Thyroid gland (tissue), 4 donors: Measurements from ENCODE around the gene PMEPA1. TPM values are rescaled to one million over a fixed set of nuclear protein-coding genes. Genes with fewer than 3 reads are reported as not detected.

ENCODE experiments used
- DNase-seq, 2 donors: peaks; one replicate each; pipeline ENCODE4 v3.0.0-alpha.2; 2019
- H3K27ac ChIP-seq, 3 donors: fragments of 200-600 bp; sonication (generic); 1 replicate in 2 of 3; 2 replicates in 1 of 3; pipeline ENCODE4 v1.5.1; 2016 to 2019; ENCODE audit warnings: mild to moderate bottlenecking in 1 of 3, moderate library complexity in 1 of 3
- H3K27me3 ChIP-seq: fragments of 200-600 bp; sonication (generic); one replicate; pipeline ENCODE4 v1.5.1; 2019
- H3K36me3 ChIP-seq, 2 donors: fragments of 200-600 bp; sonication (generic); one replicate each; pipeline ENCODE4 v1.5.1; 2016 to 2019
- H3K4me1 ChIP-seq, 2 donors: fragments of 200-600 bp; sonication (generic); one replicate each; pipeline ENCODE4 v1.5.1; 2017 to 2019
- H3K4me3 ChIP-seq, 3 donors: fragments of 200-600 bp; sonication (generic); replicated peaks in 1 of 3; 1 replicate in 2 of 3; 2 replicates in 1 of 3; pipeline ENCODE4 v1.5.1; 2016; ENCODE audit warnings: mild to moderate bottlenecking in 1 of 3
- H3K9me3 ChIP-seq: fragments of 200-600 bp; sonication (generic); one replicate; pipeline ENCODE4 v1.5.1; 2017
- POLR2A ChIP-seq, 2 donors: fragments of 450-650 bp; IDR thresholded peaks; one replicate each; pipeline ENCODE4 v1.6.1; 2017; ENCODE audit warnings: antibody characterized with exemption in 2 of 2, mild to moderate bottlenecking in 2 of 2, moderate library complexity in 1 of 2
- WGBS, 2 donors: methylation state at CpG; one replicate each; pipeline ENCODE4 v1.1.5; 2017; 5-methylcytosine and 5-hydroxymethylcytosine counted together
- intact Hi-C: fragments of 100-400 bp; cut with DNase I; formaldehyde crosslinking; loops from one replicate; pipeline ENCODE4 v1.15.1; 2023
- total RNA-seq, 4 donors: library from RNA; depleted of rRNA; stranded (reverse); fragments of >200 nt; gene quantifications; one replicate each; pipeline ENCODE4 v1.2.3, GENCODE V29; 2016
- TF ChIP-seq, protein P1 (sequence below), 6 experiments: fragments of 200-600 bp in 3 of 6; fragments of 450-650 bp in 3 of 6; sonication (generic) in 3 of 6; IDR thresholded peaks; one replicate each; pipeline ENCODE4 v1.5.1; 2016 to 2019; ENCODE audit warnings: antibody characterized with exemption in 6 of 6, mild to moderate bottlenecking in 2 of 6, inconsistent platforms in 1 of 6, moderate library complexity in 1 of 6

PMEPA1 gene
- total RNA-seq, 4 donors from 2014 or later: 6.5 to 12.6 (median 8.3) TPM

DNA sequence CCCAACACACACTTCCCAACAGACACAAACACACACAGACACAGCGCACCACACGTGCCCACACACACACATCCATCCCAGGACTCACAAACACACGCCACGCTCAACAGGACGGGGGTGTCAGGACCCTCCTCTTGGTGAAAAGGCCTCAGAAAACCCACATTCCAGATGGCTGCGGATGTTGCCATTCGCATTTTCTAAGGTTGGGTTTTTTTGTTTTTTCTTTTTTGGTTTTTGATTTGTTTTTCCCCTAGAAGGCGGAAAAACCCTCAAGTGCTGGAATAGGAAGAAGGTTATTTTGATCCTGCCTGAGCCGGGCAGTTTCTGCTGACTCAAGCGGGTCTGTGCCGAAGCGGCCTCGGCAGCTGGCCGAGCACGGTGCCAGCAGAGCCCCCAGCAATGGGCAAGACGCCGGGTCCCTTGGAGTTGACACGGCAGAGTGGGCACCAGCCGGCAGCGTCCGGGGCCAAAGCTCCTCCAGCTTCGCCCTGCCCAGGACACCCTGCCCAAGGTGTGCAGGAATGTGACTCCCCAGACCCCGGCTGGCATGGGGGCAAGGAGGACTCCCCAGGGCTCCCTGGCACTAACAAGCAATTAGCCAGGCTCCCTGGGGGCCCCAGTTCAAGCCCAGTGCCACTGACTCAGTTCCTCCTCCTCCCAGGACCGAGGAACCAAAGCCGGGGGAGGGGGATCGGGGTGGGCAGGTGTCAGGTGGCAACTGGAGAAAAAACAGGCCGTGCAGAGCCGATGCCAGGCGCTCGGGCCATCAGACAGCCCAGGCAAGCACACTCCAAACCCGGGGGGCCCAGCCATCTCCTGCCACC is 48.7 kb downstream of the PMEPA1 start:
- TF ChIP-seq POLR2A (IDR thresholded peaks at IDR 0.05): peak in 1 of 2 donors; percentile 26
- TF ChIP-seq, protein P1, sequence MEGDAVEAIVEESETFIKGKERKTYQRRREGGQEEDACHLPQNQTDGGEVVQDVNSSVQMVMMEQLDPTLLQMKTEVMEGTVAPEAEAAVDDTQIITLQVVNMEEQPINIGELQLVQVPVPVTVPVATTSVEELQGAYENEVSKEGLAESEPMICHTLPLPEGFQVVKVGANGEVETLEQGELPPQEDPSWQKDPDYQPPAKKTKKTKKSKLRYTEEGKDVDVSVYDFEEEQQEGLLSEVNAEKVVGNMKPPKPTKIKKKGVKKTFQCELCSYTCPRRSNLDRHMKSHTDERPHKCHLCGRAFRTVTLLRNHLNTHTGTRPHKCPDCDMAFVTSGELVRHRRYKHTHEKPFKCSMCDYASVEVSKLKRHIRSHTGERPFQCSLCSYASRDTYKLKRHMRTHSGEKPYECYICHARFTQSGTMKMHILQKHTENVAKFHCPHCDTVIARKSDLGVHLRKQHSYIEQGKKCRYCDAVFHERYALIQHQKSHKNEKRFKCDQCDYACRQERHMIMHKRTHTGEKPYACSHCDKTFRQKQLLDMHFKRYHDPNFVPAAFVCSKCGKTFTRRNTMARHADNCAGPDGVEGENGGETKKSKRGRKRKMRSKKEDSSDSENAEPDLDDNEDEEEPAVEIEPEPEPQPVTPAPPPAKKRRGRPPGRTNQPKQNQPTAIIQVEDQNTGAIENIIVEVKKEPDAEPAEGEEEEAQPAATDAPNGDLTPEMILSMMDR (IDR thresholded peaks at IDR 0.05): no peak
- Histone ChIP-seq H3K4me3 (no peak overlapping the region), H3K27ac (peak overlapping the region; percentile 63 to 88 (median 87)), H3K27me3 (no peaks in the 10 kb centered on the region), H3K4me1 (peaks cover 14 to 15% of the 10 kb centered on the region in 2 donors), H3K9me3 (no peaks in the 10 kb centered on the region), H3K36me3 (no peaks in the 10 kb centered on the region)
- intact Hi-C loops: no loop called here
- peak; percentile 87 to 90 for DNase-seq
- 42 to 58% methylated on average over 17 to 25 of the region's 31 CpGs for WGBS, 2 donors

DNA sequence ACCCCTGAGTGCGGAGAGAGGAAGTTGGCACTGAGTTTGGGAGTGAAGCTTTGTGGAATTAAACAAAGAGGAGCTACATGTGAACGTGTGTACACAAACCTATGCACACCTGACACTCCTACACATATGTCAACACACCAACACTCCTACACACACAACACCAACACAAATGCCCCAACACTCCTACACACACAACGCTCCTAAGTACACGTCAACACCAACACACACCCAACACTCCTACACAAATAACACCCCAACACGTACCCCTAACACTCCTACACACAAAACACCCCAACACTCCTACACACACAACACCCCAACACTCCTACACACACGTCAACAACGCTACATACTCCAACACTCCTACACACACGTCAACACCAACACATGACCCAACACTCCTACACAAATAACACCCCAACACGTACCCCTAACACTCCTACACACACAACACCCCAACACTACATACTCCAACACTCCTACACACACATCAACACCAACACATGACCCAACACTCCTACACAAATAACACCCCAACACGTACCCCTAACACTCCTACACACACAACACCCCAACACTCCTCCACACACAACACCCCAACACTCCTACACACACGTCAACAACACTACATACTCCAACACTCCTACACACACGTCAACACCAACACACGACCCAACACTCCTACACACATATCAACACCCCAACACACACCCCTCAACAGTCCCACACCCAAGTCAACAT is 49.5 kb downstream of the PMEPA1 start:
- intact Hi-C loops: no loop called here
- Histone ChIP-seq H3K27me3 (no peaks in the 10 kb centered on the region), H3K4me3 (no peak overlapping the region), H3K36me3 (no peaks in the 10 kb centered on the region), H3K9me3 (no peaks in the 10 kb centered on the region), H3K27ac (peak overlapping the region; percentile 63 to 88 (median 87)), H3K4me1 (peaks cover 14 to 15% of the 10 kb centered on the region in 2 donors)
- no peak for TF ChIP-seq POLR2A (IDR thresholded peaks at IDR 0.05)
- TF ChIP-seq, protein P1 (IDR thresholded peaks at IDR 0.05): no peak
- WGBS, 2 donors: 90 to 92% methylated on average over 13 of the region's 13 CpGs
- no peak for DNase-seq

DNA sequence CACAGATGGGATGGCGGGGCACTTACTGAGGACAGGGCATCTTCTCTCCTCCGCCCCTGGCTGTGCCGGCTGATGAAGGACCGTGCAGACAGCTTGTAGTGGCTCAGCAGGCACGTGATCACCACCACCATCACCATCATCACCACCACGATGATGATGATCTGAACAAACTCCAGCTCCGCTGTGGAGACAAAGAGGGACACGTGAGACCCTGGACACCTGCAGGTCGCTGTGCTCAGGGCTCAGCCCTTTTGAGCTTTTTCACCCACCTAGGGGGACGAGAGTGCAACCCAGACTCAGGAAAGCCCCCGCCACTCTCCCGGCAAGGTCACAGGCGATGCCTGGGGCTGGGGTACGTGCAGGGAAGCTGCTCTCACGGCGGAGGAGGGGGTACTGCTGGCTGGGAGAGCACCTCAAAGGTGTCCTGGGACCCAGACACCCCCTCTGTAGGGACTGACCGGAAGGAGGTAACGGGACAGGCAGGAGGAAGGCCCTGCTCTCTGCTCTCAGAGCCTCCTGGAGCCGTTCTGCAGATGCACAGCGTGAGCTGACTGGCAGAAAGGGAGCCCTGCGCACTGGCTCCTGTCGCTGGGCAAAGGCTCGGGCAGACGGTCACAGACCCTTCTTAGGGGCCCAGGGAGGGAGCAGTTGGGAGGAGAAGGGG is 50.2 kb downstream of the PMEPA1 start:
- peaks cover 14 to 15% of the 10 kb centered on the region in 2 donors for H3K4me1 ChIP-seq
- H3K27ac ChIP-seq: peak overlapping the region in 1 of 3 donors; percentile 87
- TF ChIP-seq, protein P1 (IDR thresholded peaks at IDR 0.05): no peak
- no peak for TF ChIP-seq POLR2A (IDR thresholded peaks at IDR 0.05)
- WGBS, 2 donors: 91 to 94% methylated on average over 24 of the region's 24 CpGs
- intact Hi-C loops: loop anchor here (10.0 kb wide), 1 partner anchor 425 kb away; no protein-coding TSS in a partner anchor
- no peaks in the 10 kb centered on the region for H3K27me3 ChIP-seq
- no peaks in the 10 kb centered on the region for H3K36me3 ChIP-seq
- no peak overlapping the region for H3K4me3 ChIP-seq
- no peaks in the 10 kb centered on the region for H3K9me3 ChIP-seq
- peak in 1 of 2 donors; percentile 0 for DNase-seq

DNA sequence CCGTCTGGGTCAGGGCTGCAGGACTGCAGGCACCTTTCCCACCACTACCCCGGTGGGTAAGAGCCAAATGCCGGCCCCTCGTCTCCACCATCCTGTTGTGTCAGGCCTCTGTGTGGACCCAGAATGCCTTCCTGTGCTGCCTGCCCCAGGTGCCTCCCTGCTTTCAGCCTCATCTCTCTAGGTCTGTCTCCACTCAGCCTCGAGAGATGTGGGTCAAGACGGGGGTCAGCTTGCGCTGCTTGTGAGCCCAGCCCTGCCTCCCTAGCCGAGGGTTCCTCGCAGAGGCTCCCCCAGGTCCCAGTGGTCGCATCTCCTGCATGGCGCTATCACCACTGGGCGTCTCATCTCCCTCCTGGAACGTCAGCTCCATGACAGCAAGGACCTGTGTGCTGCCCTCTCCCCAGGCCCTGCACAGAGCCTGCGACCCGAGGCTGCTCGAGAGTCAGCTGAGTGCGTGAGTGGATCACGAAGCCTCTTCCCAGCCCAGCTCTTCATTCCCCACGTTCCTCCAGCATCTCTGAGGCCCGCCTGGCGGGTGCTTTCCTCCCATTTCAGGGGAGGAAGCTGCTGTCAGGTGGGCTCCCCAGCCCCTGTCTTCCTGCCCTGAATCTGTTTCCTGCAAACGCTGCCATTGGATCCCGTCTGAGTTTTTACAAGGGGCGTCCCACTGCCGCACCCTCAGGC is 50.8 kb downstream of the PMEPA1 start:
- no peak for DNase-seq
- peaks cover 14 to 15% of the 10 kb centered on the region in 2 donors for H3K4me1 ChIP-seq
- no peaks in the 10 kb centered on the region for H3K9me3 ChIP-seq
- WGBS, 2 donors: 92 to 94% methylated on average over 23 of the region's 25 CpGs
- intact Hi-C loops: loop anchor here (10.0 kb wide), 1 partner anchor 426 kb away; no protein-coding TSS in a partner anchor
- H3K27me3 ChIP-seq: no peaks in the 10 kb centered on the region
- no peaks in the 10 kb centered on the region for H3K36me3 ChIP-seq
- no peak overlapping the region for H3K27ac ChIP-seq
- no peak for TF ChIP-seq POLR2A (IDR thresholded peaks at IDR 0.05)
- TF ChIP-seq, protein P1 (IDR thresholded peaks at IDR 0.05): no peak
- H3K4me3 ChIP-seq: no peak overlapping the region
